Measurements from ENCODE around the gene LY6G6D.
"Not testable (repeated sequence)": the region's sequence is repeated elsewhere in the genome, so short reads cannot be mapped to it uniquely, and the experiment has no call there.

The LY6G6D gene

DNA sequence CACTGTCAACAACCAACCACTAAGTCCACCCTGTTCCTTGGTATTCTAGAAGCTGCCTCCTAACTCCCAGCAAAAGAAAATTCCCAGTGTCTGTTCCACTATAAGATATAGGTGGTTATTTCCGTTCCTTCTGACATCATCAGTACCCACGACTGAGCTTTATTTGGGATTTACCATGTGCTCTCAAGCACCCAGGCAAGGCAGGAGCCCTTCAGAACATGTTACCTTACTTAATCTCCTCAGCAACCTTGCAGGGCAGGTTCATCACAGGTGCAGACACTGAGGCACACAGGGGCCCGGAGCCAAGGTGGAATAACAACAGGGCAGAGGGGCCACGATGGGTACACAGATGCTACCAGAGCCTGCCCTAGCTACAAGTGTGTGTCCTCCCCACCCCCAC lies 22.8 kb upstream of the LY6G6D start:
- DNase-seq (ENCODE audit: low read depth), result no peak

DNA sequence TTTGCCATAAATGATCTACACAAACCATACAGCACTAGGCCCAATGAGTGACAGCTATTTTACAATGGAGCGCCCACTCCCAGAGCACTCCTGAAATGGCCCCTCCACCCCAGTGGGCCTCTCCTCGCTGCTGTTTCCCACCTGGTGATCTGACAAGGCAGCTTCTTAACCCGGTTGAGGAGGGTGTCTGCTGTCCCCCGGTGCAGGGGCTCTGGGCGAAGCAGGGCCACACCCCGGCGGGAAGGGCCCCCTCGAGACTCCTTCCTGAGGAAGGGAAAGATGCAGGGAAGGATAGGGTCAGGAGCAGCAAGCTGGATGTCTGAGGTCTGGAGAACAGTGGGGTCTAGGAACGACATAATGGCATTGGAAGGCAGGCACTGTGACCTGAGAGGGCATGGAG lies 22.3 kb upstream of the LY6G6D start:
- no peak for DNase-seq (ENCODE audit: low read depth)

DNA sequence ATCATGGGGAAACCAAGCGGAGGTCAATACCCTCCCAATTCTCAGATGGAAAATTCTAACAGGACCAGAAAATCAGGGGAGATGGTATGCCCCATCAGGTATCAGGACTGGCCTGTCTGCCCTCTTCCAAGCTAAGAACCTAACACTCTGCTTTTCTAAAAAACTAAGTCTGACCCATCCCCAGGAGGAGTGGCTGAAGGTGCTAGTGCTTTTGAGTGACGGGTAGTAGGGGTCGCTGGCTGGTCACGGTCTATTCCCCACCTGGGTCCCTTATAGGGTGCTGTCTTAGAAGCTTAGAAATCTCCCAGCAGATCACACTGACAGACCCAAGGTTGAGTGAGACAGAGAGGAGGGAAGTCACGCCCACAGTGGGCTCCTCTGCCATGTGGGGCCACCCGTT lies 21.6 kb upstream of the LY6G6D start:
- DNase-seq (ENCODE audit: low read depth), result no peak

DNA sequence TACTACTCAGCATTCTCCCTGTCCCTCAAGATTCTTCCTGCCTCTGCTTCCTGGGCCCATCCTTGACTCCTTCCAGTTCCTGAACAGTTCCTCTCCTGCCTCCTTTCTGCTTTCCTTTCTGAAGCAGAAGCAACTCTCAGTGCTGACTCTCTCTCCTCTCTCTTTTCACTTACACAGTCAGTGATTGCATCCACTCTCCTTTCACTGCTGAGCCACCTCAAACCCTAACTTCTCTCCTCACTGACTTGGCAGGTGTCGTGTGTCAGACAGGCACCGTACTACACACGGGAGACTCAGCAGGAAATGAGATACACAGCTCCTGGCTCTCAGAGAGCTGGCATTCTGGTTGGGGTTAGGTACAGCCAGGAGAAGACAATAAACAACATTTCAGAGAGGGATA lies 17.6 kb upstream of the LY6G6D start:
- DNase-seq (ENCODE audit: low read depth), result no peak

DNA sequence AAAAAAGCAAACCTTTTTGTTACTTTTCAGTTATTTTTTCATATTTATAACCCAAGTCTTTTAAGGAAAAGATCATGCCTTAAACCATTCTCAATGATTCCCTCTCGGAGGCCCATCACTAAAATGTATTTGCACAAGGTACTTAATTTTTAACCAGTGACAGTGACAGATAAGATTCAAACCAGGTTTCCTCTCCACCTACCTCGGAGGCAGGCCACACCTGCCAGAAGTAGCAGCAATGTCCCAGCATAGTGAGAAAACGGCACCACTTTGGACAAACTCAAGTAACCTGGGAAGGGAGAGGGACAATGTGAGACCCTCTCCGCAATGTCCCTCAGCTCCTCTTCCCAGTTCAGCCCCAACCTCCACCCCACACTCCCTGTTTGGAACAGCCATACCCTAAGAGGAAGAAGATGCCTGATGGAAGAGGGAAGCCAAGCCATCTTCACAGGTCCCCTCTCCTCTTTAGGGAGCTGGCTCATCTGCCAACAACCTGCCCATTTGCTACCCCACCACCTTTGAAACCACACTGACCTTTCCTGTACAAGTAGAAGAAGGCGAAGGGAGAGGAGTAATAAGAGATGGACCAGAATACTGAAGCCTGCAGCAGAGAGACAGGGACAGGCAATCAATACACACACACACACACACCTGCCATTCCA lies 14.3 kb upstream of the LY6G6D start:
- no peak for DNase-seq (ENCODE audit: low read depth)

DNA sequence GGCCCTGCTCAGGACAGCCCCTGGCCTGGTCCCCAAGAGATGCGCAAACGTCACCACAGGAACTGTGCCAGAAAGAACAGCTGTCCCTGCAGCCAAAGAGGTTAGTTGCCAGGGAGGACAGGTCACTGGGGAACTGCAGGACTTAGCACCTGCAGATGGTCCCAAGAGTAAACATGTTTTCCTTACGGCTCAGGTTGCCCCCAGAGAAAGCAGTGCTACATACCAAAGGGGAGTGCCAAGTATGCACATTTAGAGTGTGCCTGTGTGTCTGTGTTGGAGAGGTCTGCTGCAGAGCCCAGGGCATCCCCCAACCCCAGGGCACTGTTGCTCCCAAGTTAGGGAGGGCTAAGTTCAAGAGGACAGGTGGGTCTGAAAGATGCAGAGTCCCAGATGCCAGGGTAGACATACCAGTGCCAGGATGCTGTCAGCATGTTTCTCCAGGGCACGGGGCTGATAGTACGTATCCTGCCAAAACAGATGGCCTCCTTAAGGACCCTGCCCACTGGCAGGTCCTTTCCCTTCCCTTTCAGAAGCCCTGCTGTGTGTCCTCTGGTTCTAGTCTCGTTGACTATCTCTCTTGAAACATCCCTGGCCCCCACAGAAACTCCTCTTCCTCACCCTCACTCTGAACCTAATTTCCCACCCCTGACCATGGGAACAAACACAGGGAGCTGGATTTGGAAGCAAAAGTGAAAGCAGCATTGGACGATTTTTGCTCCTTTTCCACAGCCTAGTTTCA lies 13.3 kb upstream of the LY6G6D start:
- DNase-seq (ENCODE audit: low read depth), result no peak

DNA sequence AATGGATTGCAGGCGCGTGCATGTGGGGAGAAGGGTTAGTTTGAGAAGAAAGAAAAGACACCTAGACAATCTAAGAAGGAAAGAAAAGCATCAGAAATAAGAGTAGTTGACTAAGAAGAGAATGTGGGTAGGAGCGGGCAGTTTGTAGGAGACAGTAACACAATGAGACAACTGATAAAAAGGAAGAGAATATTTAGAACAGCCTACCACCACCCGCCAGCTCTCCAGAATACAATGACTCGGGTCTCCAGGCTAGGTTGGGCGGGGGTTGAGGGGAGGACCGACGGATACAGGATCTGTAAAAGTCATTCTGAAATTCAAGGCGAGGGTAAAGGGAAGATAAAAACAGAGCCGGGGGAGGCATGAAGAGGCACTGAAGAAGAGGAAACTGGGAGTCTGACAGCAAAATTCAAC lies 12.7 kb upstream of the LY6G6D start:
- no peak for DNase-seq (ENCODE audit: low read depth)

DNA sequence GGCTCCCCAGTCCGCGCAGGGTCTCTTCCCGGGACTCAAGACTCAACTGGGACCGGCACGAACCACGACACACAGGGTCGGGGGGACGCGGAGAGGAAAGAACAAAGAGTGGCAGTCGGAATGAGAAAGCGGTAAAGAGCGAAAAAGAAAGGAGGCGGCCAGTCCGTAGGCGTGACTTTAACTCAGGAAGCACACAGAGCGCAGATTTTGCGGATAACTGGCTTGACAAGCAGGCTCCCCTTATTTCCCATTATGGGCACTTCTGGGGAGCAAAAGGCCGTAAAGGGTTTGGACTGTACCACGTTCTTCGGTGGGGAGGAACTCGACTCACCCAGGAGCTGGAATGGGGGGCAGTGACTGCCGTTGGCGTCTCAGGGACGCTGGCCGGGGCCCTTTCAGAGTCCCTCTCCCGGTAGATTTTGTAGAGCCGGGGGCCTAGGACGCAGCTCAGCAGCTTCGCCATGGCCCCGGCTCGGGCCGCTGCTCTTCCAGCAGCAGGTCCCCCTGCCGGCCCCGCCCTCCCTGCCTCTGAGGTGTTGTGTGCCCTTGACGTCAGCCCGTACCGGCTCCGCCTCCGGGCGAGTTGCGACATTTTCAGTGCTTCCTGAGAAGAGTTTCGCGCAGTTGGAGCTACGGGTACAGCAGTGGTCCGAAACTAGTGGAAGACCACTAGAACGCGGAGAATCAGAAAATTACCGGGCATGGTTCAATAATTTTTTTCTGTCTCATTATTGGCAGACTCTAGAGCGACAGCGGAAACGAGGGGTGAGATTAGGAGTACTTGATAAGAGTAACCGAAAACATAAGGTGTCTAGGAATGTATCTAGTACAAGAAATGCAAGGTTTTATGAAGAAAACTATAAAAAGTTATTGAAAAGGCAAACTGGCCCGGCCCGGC lies 12.1 kb upstream of the LY6G6D start, which contains the start of gene ABHD16A:
ABHD16A (minus strand) TSS at position 506 of the 898 bp plus-strand sequence; CDS start at position 463, 43 bp downstream.
- DNase-seq (ENCODE audit: low read depth), result peak; percentile 95

DNA sequence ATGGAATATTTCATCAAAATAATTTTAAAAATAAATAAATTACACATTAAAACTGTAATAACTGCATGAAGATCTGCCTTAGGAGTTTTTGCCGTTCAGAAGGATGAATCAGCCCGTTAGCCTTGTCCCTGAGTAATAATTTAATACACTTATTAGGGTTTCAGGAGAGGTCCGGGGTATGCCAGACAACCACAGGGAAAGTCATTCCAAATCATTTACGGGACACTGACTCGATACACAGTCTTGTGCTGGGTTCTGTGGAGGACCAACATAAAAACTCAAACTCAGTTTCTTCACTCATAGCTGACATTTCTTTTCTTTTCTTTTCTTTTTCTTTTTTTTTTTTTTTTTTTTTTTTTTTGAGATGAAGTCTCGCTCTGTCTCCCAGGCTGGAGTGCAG lies 9.2 kb upstream of the LY6G6D start:
- no peak for DNase-seq (ENCODE audit: low read depth)

DNA sequence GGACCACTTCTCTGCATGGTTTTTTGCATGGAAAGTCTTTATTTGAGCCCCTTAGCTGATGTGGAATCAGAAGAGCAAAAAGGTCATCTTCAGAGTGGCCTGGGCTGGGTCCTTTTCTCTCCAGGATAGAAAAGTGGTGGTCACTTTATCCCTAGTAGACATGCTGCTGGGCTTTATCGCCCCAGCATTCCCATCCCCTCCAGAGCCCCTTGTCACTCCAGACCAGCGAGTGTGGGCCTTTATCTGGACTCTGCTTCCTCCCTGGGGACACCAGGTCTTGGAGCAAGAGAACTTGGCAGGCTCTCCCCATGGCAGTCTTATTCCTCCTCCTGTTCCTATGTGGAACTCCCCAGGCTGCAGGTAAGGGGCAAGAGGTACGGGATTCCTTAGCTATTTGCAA lies 8.5 kb upstream of the LY6G6D start, which contains the start of gene LY6G6F:
LY6G6F (plus strand) TSS at position 268 of the 400 bp plus-strand sequence; CDS start at position 309, 41 bp downstream.
- no peak for DNase-seq (ENCODE audit: low read depth)

DNA sequence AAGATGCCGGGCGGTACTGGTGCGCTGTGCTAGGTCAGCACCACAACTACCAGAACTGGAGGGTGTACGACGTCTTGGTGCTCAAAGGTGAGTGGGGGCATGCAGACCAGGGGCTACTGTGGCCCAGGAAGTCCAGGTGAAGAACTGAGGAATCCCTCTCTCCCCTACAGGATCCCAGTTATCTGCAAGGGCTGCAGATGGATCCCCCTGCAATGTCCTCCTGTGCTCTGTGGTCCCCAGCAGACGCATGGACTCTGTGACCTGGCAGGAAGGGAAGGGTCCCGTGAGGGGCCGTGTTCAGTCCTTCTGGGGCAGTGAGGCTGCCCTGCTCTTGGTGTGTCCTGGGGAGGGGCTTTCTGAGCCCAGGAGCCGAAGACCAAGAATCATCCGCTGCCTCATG lies 7.4 kb upstream of the LY6G6D start:
- DNase-seq (ENCODE audit: low read depth), result no peak

DNA sequence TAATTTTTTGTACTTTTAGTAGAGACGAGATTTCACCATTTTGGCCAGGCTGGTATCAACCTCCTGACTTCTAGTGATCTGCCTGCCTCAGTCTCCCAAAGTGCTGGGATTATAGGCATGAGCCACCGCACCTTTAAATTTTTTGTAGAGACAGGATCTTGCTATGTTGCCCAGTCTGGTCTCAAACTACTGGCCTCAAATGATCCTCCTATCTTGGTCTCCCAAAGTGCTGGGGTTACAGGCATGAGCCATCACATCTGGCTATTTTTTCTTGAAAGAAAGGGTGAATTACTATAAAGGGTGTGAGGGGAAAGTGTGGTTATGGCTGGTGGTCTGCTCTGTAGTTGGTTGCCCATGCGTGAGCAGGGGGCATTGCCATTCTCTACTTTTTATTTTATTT lies 6.9 kb upstream of the LY6G6D start:
- DNase-seq (ENCODE audit: low read depth), result no peak

DNA sequence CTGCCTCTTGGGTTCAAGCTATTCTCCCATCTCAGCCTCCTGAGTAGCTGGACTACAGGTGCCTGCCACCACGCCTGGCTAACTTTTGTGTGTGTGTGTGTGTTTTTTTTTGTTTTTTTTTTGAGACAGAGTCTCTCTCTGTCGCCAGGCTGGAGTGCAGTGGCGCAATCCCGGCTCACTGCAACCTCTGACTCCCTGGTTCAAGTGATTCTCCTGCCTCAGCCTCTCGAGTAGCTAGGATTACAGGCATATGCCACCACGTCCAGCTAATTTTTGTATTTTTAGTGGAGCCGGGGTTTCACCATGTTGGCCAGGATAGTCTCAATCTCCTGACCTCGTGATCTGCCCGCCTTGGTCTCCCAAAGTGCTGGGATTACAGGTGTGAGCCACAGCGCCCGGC lies 6.0 kb upstream of the LY6G6D start:
- DNase-seq (ENCODE audit: low read depth), result not testable (repeated sequence)

DNA sequence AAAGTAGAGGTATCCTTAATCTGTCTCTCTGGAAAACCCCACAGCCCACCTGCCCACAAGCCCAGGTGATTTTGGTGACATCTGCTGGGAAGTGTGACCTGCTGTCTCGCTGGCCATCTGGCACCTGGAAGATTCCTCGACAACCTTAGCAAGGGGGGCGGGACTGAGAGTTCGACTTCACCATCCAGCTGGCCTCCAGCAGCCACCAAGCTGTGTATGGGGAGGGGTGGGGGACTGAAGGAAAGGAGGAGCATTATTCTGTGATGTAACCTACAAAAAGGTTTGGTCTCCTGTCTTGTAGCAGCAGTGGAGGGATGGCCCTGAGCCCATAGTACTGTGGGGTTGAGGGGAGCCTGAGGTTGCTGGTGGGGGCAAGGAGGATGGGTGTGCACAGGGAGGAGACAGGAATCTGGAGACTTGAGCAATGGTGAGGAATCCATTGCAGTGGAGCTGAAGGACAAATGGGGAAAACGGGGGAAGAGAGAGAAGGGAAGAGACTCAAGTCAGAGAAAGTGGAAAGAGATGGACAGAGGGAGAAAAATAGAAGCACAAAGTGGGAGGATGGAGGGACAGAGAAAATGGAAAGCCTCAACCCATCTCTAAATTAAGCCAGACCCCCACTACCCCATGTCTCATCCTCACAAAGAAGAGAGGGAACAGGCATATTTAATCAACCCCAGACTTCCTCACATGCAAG lies 4.5 kb upstream of the LY6G6D start:
- DNase-seq (ENCODE audit: low read depth), result no peak

DNA sequence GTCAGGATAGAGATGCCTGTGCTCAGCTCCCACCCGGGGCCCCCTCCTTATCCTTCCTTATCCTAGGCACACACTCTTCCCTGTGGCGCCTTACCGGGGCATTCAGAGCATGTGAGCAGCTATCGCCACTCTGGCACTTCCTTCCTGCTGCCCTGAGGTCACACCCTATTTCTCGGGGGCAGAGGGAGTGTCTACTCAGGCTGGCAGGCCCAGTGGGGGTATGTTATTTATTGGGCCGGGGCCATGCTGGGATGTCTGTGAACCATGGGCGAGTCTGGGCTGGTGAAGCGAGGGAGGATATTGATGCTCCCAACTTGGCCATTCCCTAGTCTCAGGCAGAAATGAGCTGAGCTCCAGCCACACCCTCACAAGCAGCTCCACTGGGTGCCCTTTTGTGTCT lies 3.9 kb upstream of the LY6G6D start:
- no peak for DNase-seq (ENCODE audit: low read depth)

DNA sequence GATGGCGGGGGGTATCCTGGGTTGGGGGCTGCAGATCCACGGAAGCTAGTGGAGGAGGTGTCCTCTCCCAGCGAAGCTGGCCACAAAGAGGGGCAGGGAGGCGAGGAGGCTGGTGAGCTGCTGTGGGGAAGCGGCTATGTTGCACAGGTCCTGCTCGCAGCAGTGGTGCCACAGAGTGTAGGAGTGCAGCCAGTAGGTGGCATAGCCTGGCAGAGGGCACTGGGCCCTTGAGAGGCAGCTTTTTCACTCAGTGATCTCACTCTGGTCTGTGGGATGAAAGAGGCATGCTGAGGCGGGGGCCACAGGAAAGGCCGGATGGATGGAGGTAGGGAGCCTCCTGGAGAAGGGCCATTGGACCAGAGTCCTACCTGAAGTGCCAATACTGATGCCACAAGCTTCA lies 2.9 kb upstream of the LY6G6D start:
- no peak for DNase-seq (ENCODE audit: low read depth)

DNA sequence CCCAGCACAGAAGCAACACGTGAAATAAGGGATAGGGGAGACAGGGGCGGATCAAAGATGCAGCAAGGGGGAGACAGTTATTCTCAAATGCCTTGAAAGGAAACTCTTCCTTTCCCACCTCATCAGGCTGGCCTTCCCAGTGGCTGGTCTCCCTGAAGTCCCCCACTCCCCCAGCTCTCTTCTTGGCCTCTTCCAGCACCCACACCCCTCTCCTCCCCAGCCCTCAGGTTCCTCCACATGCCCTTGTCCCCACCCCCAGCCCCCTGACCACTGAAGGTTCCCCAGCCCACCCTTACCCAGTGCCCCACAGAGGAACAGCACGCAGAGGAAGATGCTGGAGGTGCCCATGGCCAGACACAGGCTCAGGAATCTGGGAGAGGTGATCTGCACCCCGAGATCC lies 1.7 kb upstream of the LY6G6D start:
- DNase-seq (ENCODE audit: low read depth), result no peak

DNA sequence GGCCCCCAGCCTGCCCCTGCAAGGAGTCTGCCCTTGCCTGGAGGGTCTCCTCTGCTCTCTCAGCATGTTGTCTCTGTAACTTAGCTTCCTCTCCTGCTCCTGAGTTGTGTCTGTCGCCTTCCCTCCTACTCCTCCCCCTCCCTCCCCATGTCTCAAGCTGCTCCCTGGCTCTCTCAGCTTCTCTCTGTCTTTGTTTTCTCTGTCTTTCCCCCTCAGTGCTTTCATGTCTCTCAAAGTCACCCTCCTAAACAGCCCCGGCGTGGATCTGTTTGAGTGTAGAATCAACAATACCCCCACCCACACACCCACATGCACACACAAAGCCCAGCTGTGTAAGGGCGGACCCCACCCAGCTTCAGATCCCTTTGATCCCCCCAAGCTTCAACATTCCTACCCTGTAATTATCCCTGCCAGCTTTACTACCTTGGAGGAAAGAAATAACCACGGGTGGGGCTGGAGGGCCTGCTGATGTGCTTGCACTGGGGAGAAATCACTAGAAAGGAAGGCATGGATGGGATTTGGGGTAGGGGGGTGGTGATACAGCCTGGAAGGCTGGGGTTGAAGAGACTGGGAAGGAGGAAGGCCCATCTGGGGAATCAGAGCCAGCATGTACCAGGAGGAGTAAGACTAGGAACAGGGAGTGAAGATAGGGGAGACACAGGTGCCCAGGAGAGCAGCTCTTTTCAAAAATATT lies 1.0 kb upstream of the LY6G6D start:
- DNase-seq (ENCODE audit: low read depth), result no peak

DNA sequence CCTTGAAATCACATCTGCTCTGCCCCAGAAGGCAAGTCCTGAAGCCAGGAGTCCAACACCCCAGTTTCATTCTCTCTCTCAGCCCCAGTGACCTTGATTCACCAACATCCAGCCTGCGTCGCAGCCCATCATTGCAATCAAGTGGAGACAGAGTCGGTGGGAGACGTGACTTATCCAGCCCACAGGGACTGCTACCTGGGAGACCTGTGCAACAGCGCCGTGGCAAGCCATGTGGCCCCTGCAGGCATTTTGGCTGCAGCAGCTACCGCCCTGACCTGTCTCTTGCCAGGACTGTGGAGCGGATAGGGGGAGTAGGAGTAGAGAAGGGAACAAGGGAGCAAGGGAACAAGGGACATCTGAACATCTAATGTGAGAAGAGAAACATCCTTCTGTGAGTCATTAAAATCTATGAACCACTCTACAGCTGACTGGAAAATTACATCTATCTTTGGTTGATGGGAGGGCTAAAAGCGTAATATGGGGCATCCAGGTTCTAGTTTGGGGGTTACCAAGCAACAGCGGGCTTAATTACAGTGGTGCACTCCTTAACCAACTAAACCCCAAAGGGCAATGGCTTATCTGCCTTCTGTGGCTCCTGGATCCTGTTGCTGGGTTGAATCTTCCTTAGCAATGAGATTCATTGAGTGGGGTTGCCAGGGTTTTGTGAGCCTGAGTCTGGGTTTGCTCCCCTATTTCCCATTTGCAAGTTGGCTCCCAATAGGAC lies 2.5 kb downstream of the LY6G6D start:
- DNase-seq (ENCODE audit: low read depth), result no peak

DNA sequence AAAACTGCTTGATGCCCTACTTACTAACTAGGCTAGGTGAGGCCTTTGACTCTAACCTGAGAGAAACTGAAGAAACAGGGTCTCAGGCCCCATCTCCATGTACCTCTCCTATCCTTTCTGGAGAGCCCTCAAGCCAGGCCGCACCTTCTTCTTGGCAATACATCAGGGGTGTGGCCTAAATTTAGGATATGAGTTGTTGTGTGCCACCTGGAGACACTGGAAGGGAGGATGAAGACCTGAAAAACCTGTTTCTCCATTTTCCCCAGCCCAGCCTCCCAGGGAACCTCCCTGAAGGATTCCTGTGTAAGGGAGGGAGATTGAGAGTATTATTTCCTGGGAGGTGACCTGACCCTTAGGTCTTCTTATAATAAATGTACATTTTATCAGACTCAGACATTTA lies 3.1 kb downstream of the LY6G6D start:
- no peak for DNase-seq (ENCODE audit: low read depth)

DNA sequence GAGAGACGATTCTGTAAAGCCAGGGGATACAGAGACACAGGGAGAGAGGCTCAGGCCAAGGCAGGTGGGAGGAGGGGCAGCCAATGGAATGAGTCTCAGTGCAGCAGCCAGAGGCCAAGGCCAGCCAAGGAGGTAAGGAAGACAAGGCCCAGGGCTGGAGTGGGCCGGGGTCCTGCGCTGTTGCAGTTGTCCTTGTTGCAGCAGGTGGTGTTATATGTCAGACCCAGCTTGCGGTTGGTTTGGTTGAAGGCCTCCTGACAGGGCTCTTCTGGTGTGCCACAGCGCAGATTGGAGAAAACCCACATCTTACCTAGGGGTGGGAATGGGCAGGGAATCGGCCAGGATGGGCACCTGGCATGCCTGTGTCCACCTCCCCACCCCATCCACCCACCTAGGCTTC lies 3.9 kb downstream of the LY6G6D start:
- no peak for DNase-seq (ENCODE audit: low read depth)
